HG02840 (cell line): Measurements from ENCODE around the gene ITPR3.
"Not testable (repeated sequence)": the region's sequence is repeated elsewhere in the genome, so short reads cannot be mapped to it uniquely, and the experiment has no call there.

Experiments used
- ATAC-seq: cut with Tn5 transposase; IDR thresholded peaks from one replicate; pipeline ENCODE4 v1.9.1; 2021; ENCODE audit warnings: mild to moderate bottlenecking, moderate library complexity, moderate number of reproducible peaks; ENCODE audit not compliant: unreplicated experiment, low FRiP score

The ITPR3 gene

GRCh38 chr6:33590531-33591198 is 30.5 kb upstream of the ITPR3 start:
- ATAC-seq, result no peak

GRCh38 chr6:33591424-33592032 is 29.6 kb upstream of the ITPR3 start:
- ATAC-seq, result no peak

GRCh38 chr6:33592280-33592594 is 28.9 kb upstream of the ITPR3 start:
- ATAC-seq, result no peak

- ATAC-seq, result no peak
These were observed 28.3 kb upstream of the ITPR3 start for GRCh38 chr6:33592595-33593413.

GRCh38 chr6:33593414-33593727 is 27.8 kb upstream of the ITPR3 start:
- ATAC-seq, result no peak

- no peak for ATAC-seq
These were observed 25.9 kb upstream of the ITPR3 start for GRCh38 chr6:33595001-33595846.

GRCh38 chr6:33596894-33597293 is 24.2 kb upstream of the ITPR3 start:
- ATAC-seq, result not testable (repeated sequence)

GRCh38 chr6:33597551-33598322 is 23.4 kb upstream of the ITPR3 start:
- no peak for ATAC-seq

- ATAC-seq, result no peak
These were observed 21.6 kb upstream of the ITPR3 start for GRCh38 chr6:33599413-33599938.

GRCh38 chr6:33600761-33601160 is 20.4 kb upstream of the ITPR3 start:
- ATAC-seq, result no peak

GRCh38 chr6:33602180-33602579 is 18.9 kb upstream of the ITPR3 start:
- no peak for ATAC-seq

GRCh38 chr6:33604941-33605854 is 15.9 kb upstream of the ITPR3 start:
- ATAC-seq, result no peak

- ATAC-seq, result no peak
These were observed 14.5 kb upstream of the ITPR3 start for GRCh38 chr6:33606642-33607041.

- no peak for ATAC-seq
These were observed 13.9 kb upstream of the ITPR3 start for GRCh38 chr6:33607126-33607783.

GRCh38 chr6:33607784-33608161 is 13.3 kb upstream of the ITPR3 start:
- no peak for ATAC-seq

GRCh38 chr6:33609019-33609418 is 12.1 kb upstream of the ITPR3 start:
- ATAC-seq, result no peak

GRCh38 chr6:33609528-33609927 is 11.6 kb upstream of the ITPR3 start:
- no peak for ATAC-seq

- ATAC-seq, result no peak
These were observed 11.1 kb upstream of the ITPR3 start for GRCh38 chr6:33610067-33610466.
